IPS-20b (cell line): ENCODE data around the gene POLA1.
"Not testable (repeated sequence)": the region's sequence is repeated elsewhere in the genome, so short reads cannot be mapped to it uniquely, and the experiment has no call there.

Source experiments
- H3K27ac ChIP-seq: one replicate; pipeline ENCODE4 v1.5.1; 2013; ENCODE audit warnings: low read length
- H3K27me3 ChIP-seq: 2 replicates; pipeline ENCODE4 v1.6.1; 2013; ENCODE audit warnings: mild to moderate bottlenecking, low read length, inconsistent platforms; ENCODE audit not compliant: insufficient read depth
- H3K36me3 ChIP-seq: 2 replicates; pipeline ENCODE4 v1.6.1; 2013; ENCODE audit warnings: low read depth, mild to moderate bottlenecking, inconsistent platforms, low read length, moderate library complexity; ENCODE audit not compliant: insufficient read depth
- H3K4me1 ChIP-seq: 2 replicates; pipeline ENCODE4 v1.6.1; 2013; ENCODE audit warnings: mild to moderate bottlenecking, control low read depth, inconsistent platforms, low read length, moderate library complexity; ENCODE audit not compliant: insufficient read depth
- H3K4me3 ChIP-seq: 2 replicates; pipeline ENCODE4 v1.5.1; 2013; ENCODE audit warnings: mild to moderate bottlenecking, low read length, inconsistent platforms
- H3K9ac ChIP-seq: 2 replicates; pipeline ENCODE4 v1.6.1; 2013; ENCODE audit warnings: low read depth, mild to moderate bottlenecking, inconsistent platforms, low read length, moderate library complexity
- H3K9me3 ChIP-seq: 2 replicates; pipeline ENCODE4 v1.6.1; 2013; ENCODE audit warnings: mild to moderate bottlenecking, low read depth, low read length, inconsistent platforms; ENCODE audit not compliant: insufficient read depth

The POLA1 gene

DNA sequence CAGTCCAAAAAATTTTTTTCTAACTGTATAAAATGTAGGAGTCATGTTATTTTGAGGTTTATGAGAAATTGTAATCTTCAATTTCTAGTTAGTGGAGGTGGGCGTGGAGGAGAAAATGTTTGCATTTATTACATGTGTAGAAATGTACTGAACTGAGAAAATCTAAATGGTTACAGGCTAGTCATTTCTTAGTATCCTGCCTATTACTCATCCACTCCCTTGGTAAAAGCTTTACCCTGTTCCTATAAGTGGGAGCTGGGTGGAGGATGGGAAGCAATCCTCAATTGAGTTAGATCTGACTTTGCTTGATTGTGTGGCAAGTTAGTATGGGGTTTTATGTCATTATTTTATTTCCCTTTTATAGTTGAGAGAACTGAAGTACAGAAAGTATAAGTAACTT is 73.8 kb downstream of the POLA1 start:
- Histone ChIP-seq H3K9ac (no peak overlapping the region), H3K9me3 (no peaks in the 10 kb centered on the region), H3K4me1 (no peaks in the 10 kb centered on the region), H3K27ac (no peak overlapping the region), H3K27me3 (no peaks in the 10 kb centered on the region), H3K36me3 (peaks cover 56% of the 10 kb centered on the region), H3K4me3 (no peak overlapping the region)

DNA sequence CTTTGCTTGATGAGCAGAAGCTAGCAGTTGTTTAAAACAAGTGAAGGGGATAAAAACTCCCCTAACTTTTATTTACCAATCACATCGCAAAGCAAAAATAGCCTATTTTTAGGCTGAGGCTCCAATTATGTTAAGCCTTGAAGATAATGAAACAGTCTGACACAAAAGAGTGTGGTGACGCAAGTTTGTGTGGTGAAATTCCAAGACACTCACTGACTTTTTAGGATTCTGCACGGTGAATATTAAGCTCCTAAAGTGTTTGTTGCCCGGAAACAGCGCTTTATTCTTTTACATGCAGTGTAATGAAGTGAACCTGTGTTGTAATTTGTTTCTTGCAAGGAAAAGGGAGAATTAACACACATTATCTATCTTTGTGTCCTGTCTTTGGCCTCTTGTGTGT is 74.8 kb downstream of the POLA1 start:
- Histone ChIP-seq H3K4me3 (no peak overlapping the region), H3K9me3 (no peaks in the 10 kb centered on the region), H3K4me1 (no peaks in the 10 kb centered on the region), H3K27me3 (no peaks in the 10 kb centered on the region), H3K27ac (no peak overlapping the region), H3K36me3 (peaks cover 66% of the 10 kb centered on the region), H3K9ac (no peak overlapping the region)

DNA sequence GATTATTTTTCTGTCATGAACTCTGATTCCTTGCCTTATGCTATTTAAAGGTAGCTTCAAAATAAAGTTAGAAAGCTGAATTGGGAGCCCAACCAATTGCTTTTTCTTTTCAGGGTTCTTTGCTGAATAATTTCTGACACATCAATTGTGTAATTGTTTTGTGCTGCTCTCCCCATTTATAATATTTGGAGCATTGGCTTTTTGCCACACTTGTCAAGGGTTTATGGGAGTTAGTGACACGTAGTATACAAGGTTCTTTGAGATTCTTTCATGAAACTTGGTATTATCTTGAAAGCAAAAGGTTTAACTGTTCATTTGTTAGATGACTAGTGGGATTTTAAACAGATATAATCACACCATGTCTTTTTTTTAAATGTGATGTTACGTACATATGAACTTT is 80.9 kb downstream of the POLA1 start:
- H3K4me1 ChIP-seq = no peaks in the 10 kb centered on the region
- H3K9ac ChIP-seq = no peak overlapping the region
- H3K4me3 ChIP-seq = no peak overlapping the region
- no peak overlapping the region for H3K27ac ChIP-seq
- H3K9me3 ChIP-seq = no peaks in the 10 kb centered on the region
- H3K27me3 ChIP-seq = no peaks in the 10 kb centered on the region
- peaks cover 40% of the 10 kb centered on the region; the same call in 1 of the 2 replicates for H3K36me3 ChIP-seq

DNA sequence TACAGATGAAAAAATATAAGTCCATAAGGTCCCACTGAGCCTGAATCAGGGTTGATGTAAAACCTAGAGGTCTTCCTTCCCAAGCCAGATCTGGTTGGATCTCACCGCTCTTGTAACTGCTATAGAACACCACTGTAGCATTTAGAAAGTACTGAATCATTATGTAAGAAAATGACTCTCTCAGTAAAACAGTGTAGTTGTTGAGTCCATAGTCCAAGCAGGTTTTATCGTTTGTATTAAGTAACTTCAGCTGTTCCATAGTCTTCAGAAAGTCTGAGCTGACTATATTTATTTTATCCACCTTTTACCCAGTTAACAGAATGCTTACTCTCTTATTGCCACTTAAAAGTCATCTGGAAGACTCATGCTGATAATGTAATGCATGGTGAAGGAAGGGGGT is 82.2 kb downstream of the POLA1 start:
- Histone ChIP-seq H3K36me3 (peaks cover 39% of the 10 kb centered on the region; the same call in 1 of the 2 replicates), H3K9me3 (no peaks in the 10 kb centered on the region), H3K4me3 (no peak overlapping the region), H3K27ac (no peak overlapping the region), H3K27me3 (no peaks in the 10 kb centered on the region), H3K9ac (no peak overlapping the region), H3K4me1 (no peaks in the 10 kb centered on the region)

DNA sequence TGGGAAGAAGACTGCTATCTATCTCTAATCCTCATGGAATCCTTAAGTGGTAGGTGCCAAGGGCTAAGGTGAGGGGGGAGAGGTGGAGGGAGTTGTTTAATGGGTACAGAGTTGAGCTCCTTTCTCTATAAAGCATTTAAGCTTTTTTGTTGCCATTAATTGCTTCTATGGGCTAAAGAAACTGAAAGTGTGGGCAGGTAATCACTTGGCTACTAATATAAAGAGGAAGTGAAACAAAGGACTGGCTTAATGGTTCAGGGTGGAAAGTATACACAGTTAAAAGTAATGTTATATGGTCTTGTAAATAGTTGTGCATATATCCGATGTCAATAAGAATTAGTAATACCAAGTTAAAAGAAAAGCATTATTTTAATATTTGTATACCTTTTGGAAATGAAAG is 83.9 kb downstream of the POLA1 start:
- Histone ChIP-seq H3K4me1 (no peaks in the 10 kb centered on the region), H3K36me3 (peaks cover 47% of the 10 kb centered on the region), H3K9me3 (no peaks in the 10 kb centered on the region), H3K27me3 (no peaks in the 10 kb centered on the region), H3K27ac (no peak overlapping the region), H3K4me3 (no peak overlapping the region), H3K9ac (no peak overlapping the region)

DNA sequence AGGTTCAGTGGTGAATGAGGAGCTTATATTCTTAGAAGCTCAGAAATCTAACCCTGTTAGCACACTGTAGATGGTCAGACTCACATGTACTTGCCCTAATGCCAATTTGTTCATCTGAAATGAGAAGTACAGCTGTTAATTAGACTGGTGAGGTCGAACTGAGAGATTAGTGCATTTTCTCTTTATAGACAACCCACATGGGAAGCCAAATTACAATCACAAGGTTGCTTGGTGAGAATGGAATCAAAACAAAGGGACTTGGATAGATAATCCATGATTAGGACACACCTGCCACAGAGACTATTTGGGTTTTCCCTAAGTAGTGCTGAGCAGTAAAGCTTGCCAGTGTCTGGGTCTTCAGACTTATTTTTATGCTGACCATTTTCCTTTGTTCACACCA is 88.3 kb downstream of the POLA1 start:
- H3K27me3 ChIP-seq = no peaks in the 10 kb centered on the region
- H3K4me3 ChIP-seq = no peak overlapping the region
- no peaks in the 10 kb centered on the region for H3K9me3 ChIP-seq
- peaks cover 30% of the 10 kb centered on the region for H3K36me3 ChIP-seq
- no peaks in the 10 kb centered on the region for H3K4me1 ChIP-seq
- H3K27ac ChIP-seq = no peak overlapping the region
- no peak overlapping the region for H3K9ac ChIP-seq

DNA sequence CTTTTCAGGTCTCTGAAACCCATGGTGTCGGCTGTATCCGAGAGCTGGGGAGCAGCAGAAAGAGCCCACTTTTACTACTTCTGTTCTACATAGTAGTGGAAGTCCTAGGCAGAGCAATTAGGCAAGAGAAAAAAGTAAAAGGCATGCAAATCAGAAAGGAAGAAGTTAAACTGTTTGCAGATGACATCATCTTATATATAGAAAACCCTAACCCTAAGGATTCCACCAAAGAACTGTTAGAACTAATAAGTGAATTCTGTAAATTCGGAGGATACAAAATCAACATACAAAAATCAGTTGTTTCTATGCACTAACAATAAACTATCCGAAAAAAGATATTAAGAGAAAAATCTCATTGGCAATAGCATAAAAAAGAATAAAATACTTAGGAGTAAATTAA is 95.3 kb downstream of the POLA1 start:
- Histone ChIP-seq H3K4me1 (no peaks in the 10 kb centered on the region; the same call in 1 of the 2 replicates), H3K4me3 (no peak overlapping the region), H3K27ac (no peak overlapping the region), H3K9me3 (no peaks in the 10 kb centered on the region), H3K9ac (no peak overlapping the region), H3K36me3 (peaks cover 11% of the 10 kb centered on the region; the same call in 1 of the 2 replicates), H3K27me3 (no peaks in the 10 kb centered on the region)

DNA sequence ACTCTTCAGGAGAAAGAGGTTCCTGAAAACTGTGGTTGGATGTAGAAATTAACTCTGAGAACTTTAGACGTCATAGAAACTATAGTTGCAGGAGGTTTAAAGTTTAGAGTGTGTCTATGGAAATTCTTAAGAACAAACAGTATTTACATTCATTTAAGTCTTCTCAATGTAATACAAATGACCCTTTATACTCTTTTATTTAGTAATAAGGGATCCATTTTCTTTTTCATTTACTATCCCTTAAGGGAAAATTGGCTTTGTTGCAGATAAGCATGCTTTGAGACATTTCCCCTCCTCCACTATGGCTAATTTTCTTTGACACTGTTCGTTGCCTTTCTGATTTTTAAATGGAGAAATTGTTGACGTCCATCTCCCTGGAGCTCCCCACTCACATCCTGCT is 96.4 kb downstream of the POLA1 start:
- no peaks in the 10 kb centered on the region; the same call in 1 of the 2 replicates for H3K4me1 ChIP-seq
- no peak overlapping the region for H3K4me3 ChIP-seq
- H3K27ac ChIP-seq = no peak overlapping the region
- no peaks in the 10 kb centered on the region for H3K27me3 ChIP-seq
- H3K9me3 ChIP-seq = no peaks in the 10 kb centered on the region
- H3K9ac ChIP-seq = no peak overlapping the region
- H3K36me3 ChIP-seq = peaks cover 9% of the 10 kb centered on the region; the same call in 1 of the 2 replicates

DNA sequence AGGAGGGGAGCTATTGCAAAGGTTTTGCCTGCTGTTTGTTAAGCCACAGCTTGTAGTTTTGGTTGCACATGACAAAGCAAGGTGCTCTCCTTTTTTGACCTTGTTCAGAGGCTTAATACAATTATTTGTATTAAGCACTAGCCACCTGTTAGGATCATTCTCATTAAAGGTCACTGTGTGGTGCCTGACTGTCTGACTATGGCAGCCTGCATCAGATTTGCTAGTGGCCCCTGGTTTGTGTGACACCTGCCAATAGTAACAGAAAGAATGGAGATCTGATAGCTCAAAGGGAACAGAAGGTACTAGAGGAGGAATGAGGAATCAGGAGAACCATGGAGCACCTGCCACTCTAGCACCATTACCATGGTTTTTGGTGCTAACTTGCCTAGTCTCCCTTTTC is 102.5 kb downstream of the POLA1 start:
- Histone ChIP-seq H3K36me3 (peaks cover 9% of the 10 kb centered on the region; the same call in 1 of the 2 replicates), H3K4me3 (no peak overlapping the region), H3K4me1 (no peaks in the 10 kb centered on the region), H3K9me3 (no peaks in the 10 kb centered on the region), H3K27ac (no peak overlapping the region), H3K9ac (no peak overlapping the region), H3K27me3 (no peaks in the 10 kb centered on the region)

DNA sequence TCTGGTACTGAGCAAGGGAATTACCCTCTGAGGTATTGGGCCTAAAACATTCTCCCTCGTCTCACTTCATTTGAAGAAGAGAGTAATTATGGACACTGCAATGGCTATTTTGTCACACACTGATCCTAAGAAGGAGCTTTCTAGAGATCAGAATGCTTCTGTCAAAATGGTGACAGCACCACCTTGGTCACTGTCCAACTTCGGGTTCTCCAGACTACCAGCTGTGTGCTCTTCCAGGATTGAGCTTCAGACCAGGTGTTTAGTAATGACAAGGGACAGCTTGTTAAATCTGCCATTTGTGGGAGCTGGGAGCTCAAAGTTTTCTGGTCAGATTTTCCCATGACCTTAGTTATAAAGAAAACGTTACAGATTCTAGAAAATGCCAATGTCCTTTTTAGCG is 105.4 kb downstream of the POLA1 start:
- H3K4me1 ChIP-seq = no peaks in the 10 kb centered on the region

DNA sequence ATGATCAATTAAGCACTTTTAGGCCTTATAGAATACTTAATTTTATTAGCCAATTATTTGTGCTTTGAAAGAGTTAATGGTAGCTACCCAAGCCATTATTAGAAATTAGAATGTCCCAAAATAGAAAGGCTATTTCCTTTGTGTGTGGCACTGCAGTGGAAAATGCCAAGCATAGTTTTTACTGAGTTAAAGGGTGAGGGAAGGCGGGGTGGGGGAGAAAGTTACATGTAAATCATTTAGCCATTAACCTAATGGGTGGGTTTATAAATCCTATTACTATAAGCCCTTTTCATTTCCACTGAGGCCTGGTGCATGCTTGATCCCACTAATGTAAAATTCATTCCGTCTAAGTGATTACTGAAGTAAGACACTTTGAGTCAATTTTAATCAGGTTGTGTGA is 105.8 kb downstream of the POLA1 start:
- Histone ChIP-seq H3K27ac (no peak overlapping the region), H3K9ac (no peak overlapping the region), H3K9me3 (no peaks in the 10 kb centered on the region), H3K36me3 (peaks cover 4% of the 10 kb centered on the region; the same call in 1 of the 2 replicates), H3K27me3 (no peaks in the 10 kb centered on the region), H3K4me3 (no peak overlapping the region), H3K4me1 (no peaks in the 10 kb centered on the region)

More for the DNA sequence above, 105.4 kb downstream of the POLA1 start:
- Histone ChIP-seq H3K9me3 (no peaks in the 10 kb centered on the region), H3K27me3 (no peaks in the 10 kb centered on the region), H3K36me3 (peaks cover 4% of the 10 kb centered on the region; the same call in 1 of the 2 replicates), H3K4me3 (no peak overlapping the region), H3K27ac (no peak overlapping the region), H3K9ac (no peak overlapping the region)

DNA sequence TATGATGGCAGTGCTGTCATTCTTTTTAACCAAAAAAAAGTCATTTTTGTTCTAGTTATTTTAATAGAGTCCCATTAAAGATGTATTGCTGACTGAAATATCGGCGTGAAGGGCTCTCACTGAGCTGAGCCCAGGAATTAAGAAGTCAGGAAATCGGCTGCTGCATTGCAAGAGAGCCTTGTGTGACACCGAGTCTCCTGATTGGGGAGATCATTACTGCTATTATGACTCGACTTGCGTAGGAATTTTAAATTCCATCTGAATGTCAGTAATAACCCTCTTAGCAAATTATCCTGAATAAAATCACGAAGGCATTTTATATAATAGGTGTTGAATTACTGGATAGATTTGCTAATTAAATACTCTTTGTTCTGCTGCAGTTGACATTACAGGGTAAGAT is 111.5 kb downstream of the POLA1 start:
- Histone ChIP-seq H3K4me1 (no peaks in the 10 kb centered on the region), H3K9me3 (no peaks in the 10 kb centered on the region), H3K4me3 (no peak overlapping the region), H3K27me3 (no peaks in the 10 kb centered on the region), H3K27ac (no peak overlapping the region), H3K9ac (no peak overlapping the region), H3K36me3 (peaks cover 14% of the 10 kb centered on the region; the same call in 1 of the 2 replicates)

DNA sequence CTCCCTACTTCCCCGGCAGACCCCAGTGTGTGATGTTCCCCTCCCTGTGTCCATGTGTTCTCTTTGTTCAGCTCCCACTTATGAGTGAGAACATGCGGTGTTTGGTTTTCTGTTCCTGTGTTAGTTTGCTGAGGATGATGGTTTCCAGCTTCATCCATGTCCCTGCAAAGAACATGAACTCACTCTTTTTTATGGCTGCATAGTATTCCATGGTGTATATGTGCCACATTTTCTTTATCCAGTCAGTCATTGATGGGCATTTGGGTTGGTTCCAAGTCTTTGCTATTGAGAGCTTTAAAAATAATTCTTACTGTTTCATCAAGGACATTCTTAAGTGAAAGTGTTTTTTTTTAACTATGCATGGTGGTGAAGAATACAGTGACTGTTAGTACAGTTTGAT is 126.1 kb downstream of the POLA1 start:
- H3K9ac ChIP-seq, H3K9me3 ChIP-seq, H3K27me3 ChIP-seq, H3K4me1 ChIP-seq, H3K27ac ChIP-seq, H3K4me3 ChIP-seq: not testable (repeated sequence)
- H3K36me3 ChIP-seq = peaks cover 35% of the 10 kb centered on the region
